H9 (cell line): Measurements from ENCODE around the gene MSI1. TPM values are rescaled to one million over a fixed set of nuclear protein-coding genes. Genes with fewer than 3 reads are reported as not detected.
A peak's percentile ranks its signal among the peaks of the same experiment; 100 is the strongest.

Source experiments
- DNase-seq: peaks from one replicate; pipeline ENCODE4 v3.0.0-alpha.2; 2017
- H2AFZ ChIP-seq: one replicate; pipeline ENCODE4 v1.6.1; 2013; ENCODE audit warnings: mild to moderate bottlenecking, low read length, control low read depth, moderate library complexity
- H2AK5ac ChIP-seq: 2 replicates; pipeline ENCODE4 v1.6.1; 2013; ENCODE audit warnings: low read length, control low read depth, mixed read lengths; ENCODE audit not compliant: insufficient read length
- H2BK120ac ChIP-seq: one replicate; pipeline ENCODE4 v1.6.1; 2013; ENCODE audit warnings: low read depth, mild to moderate bottlenecking, low read length, control low read depth, inconsistent platforms; ENCODE audit not compliant: poor library complexity, severe bottlenecking
- H2BK12ac ChIP-seq: 2 replicates; pipeline ENCODE4 v1.6.1; 2013; ENCODE audit warnings: low read length, control low read depth, mixed read lengths, low read depth; ENCODE audit not compliant: insufficient read length
- H2BK15ac ChIP-seq: 2 replicates; pipeline ENCODE4 v1.6.1; 2013; ENCODE audit warnings: low read depth, low read length, control low read depth
- H2BK20ac ChIP-seq: one replicate; pipeline ENCODE4 v1.6.1; 2013; ENCODE audit warnings: low read depth, mild to moderate bottlenecking, low read length, control low read depth, inconsistent platforms; ENCODE audit not compliant: poor library complexity, severe bottlenecking
- H2BK5ac ChIP-seq: 2 replicates; pipeline ENCODE4 v1.6.1; 2013; ENCODE audit warnings: low read length, control low read depth, mixed read lengths; ENCODE audit not compliant: insufficient read length
- H3K14ac ChIP-seq: 2 replicates; pipeline ENCODE4 v1.6.1; 2013; ENCODE audit warnings: low read length, control low read depth; ENCODE audit not compliant: insufficient read depth
- H3K18ac ChIP-seq: 2 replicates; pipeline ENCODE4 v1.6.1; 2013; ENCODE audit warnings: low read depth, mild to moderate bottlenecking, mixed read lengths, low read length, control low read depth; ENCODE audit not compliant: insufficient read length
- H3K23ac ChIP-seq: 2 replicates; pipeline ENCODE4 v1.6.1; 2013; ENCODE audit warnings: low read length, control low read depth, mixed read lengths, low read depth; ENCODE audit not compliant: insufficient read length
- H3K23me2 ChIP-seq: 2 replicates; pipeline ENCODE4 v1.6.1; 2013; ENCODE audit warnings: low read depth, mild to moderate bottlenecking, mixed read lengths, low read length, control low read depth; ENCODE audit not compliant: insufficient read length, poor library complexity, severe bottlenecking
- H3K27ac ChIP-seq: 2 replicates; pipeline ENCODE4 v1.5.1; 2013; ENCODE audit warnings: low read length, control low read depth, mixed read lengths, low read depth; ENCODE audit not compliant: insufficient read length
- H3K27me3 ChIP-seq: 2 replicates; pipeline ENCODE4 v1.6.1; 2013; ENCODE audit warnings: low read length, control low read depth, inconsistent platforms; ENCODE audit not compliant: insufficient read depth
- H3K4ac ChIP-seq: 2 replicates; pipeline ENCODE4 v1.6.1; 2013; ENCODE audit warnings: low read depth, mild to moderate bottlenecking, control low read depth, inconsistent platforms, low read length, moderate library complexity
- H3K4me1 ChIP-seq: 2 replicates; pipeline ENCODE4 v1.6.1; 2013; ENCODE audit warnings: low read length, control low read depth, inconsistent platforms; ENCODE audit not compliant: insufficient read depth
- H3K4me2 ChIP-seq: 2 replicates; pipeline ENCODE4 v1.6.1; 2013; ENCODE audit warnings: low read length, control low read depth, mixed read lengths; ENCODE audit not compliant: insufficient read length, insufficient read depth
- H3K56ac ChIP-seq: 2 replicates; pipeline ENCODE4 v1.6.1; 2013; ENCODE audit warnings: low read depth, mild to moderate bottlenecking, mixed read lengths, low read length, control low read depth; ENCODE audit not compliant: insufficient read length
- H3K79me1 ChIP-seq: 2 replicates; pipeline ENCODE4 v1.6.1; 2013; ENCODE audit warnings: low read depth, mild to moderate bottlenecking, moderate library complexity, low read length, control low read depth, inconsistent platforms; ENCODE audit not compliant: insufficient read depth, poor library complexity, severe bottlenecking
- H3K79me2 ChIP-seq: 2 replicates; pipeline ENCODE4 v1.6.1; 2013; ENCODE audit warnings: low read length, control low read depth, inconsistent platforms; ENCODE audit not compliant: insufficient read depth
- H3K9ac ChIP-seq: 2 replicates; pipeline ENCODE4 v1.6.1; 2013; ENCODE audit warnings: low read length, control low read depth, mixed read lengths; ENCODE audit not compliant: insufficient read length; ENCODE audit errors: extremely low read depth
- H3K9me3 ChIP-seq: one replicate; pipeline ENCODE4 v1.6.1; 2013; ENCODE audit warnings: low read depth, low read length, inconsistent platforms; ENCODE audit not compliant: control insufficient read depth
- H3T11ph ChIP-seq: one replicate; pipeline ENCODE4 v1.6.1; 2013; ENCODE audit warnings: mild to moderate bottlenecking, low read length, control low read depth, inconsistent platforms
- H4K20me1 ChIP-seq: one replicate; pipeline ENCODE4 v1.6.1; 2013; ENCODE audit not compliant: control insufficient read depth, insufficient read length, insufficient read depth
- H4K5ac ChIP-seq: 2 replicates; pipeline ENCODE4 v1.6.1; 2013; ENCODE audit warnings: low read depth, mild to moderate bottlenecking, mixed read lengths, low read length, control low read depth; ENCODE audit not compliant: insufficient read length
- H4K8ac ChIP-seq: replicated peaks from 2 replicates; pipeline ENCODE4 v1.6.1; 2013; ENCODE audit warnings: low read length, control low read depth, mixed read lengths, low read depth; ENCODE audit not compliant: insufficient read length
- H4K91ac ChIP-seq: 2 replicates; pipeline ENCODE4 v1.6.1; 2013; ENCODE audit warnings: low read depth, mild to moderate bottlenecking, moderate library complexity, mixed read lengths, low read length, control low read depth; ENCODE audit not compliant: insufficient read length
- H3K27ac Mint-ChIP-seq, 3 experiments: 2 replicates in 2 of 3; 3 replicates in 1 of 3; pipeline ENCODE4 v1.8.0; 2020 to 2021; ENCODE audit warnings: mixed read lengths in 3 of 3, mild to moderate bottlenecking in 1 of 3, moderate library complexity in 1 of 3
- H3K27me3 Mint-ChIP-seq: 2 replicates; pipeline ENCODE4 v1.8.0; 2021; ENCODE audit warnings: low read depth, mild to moderate bottlenecking, moderate library complexity, mixed read lengths
- H3K36me3 Mint-ChIP-seq, 3 experiments: 2 replicates in 2 of 3; 3 replicates in 1 of 3; pipeline ENCODE4 v1.8.0; 2020 to 2021; ENCODE audit warnings: low read depth in 3 of 3, mixed read lengths in 3 of 3; ENCODE audit not compliant: insufficient read depth in 1 of 3
- H3K4me1 Mint-ChIP-seq, 2 experiments: 2 replicates each; pipeline ENCODE4 v1.8.0; 2020; ENCODE audit warnings: mixed read lengths in 2 of 2
- H3K4me3 Mint-ChIP-seq, 2 experiments: 2 replicates in 1 of 2; 3 replicates in 1 of 2; pipeline ENCODE4 v1.8.0; 2020 to 2021; ENCODE audit warnings: mild to moderate bottlenecking in 2 of 2, mixed read lengths in 2 of 2, moderate library complexity in 1 of 2
- H3K9me3 Mint-ChIP-seq, 2 experiments: 2 replicates in 1 of 2; 3 replicates in 1 of 2; pipeline ENCODE4 v1.8.0; 2020; ENCODE audit warnings: mild to moderate bottlenecking in 2 of 2, mixed read lengths in 2 of 2, moderate library complexity in 1 of 2
- CTCF ChIP-seq: fragments of 200-600 bp; sonication (generic); conservative IDR thresholded peaks from 3 replicates; pipeline ENCODE4 v1.8.0; 2021; ENCODE audit warnings: antibody characterized with exemption, mild to moderate bottlenecking
- WGBS: extraction: QIAGEN DNeasy Blood & Tissue Kit; methylation state at CpG from one replicate; pipeline ENCODE4 v1.1.7; 2013; ENCODE audit warnings: missing lambda C conversion rate, low lambda C conversion rate, mixed read lengths; ENCODE audit not compliant: insufficient read length; ENCODE audit errors: extremely low coverage; 5-methylcytosine and 5-hydroxymethylcytosine counted together
- total RNA-seq: library from RNA; stranded (reverse); gene quantifications from 2 replicates; pipeline ENCODE4 v1.2.1, GENCODE V29; 2021

MSI1 gene
- total RNA-seq, 1 experiment from 2014 or later, result 91.5 TPM

- H2AK5ac ChIP-seq, result no peak overlapping the region
- no peak for TF ChIP-seq CTCF
- peaks cover 10 to 16% of the 10 kb centered on the region in 2 experiments for H3K4me1 Mint-ChIP-seq
- 0 out of 5 replicates have a peak, but pooled peaks cover 0 to 3% of the 10 kb centered on the region in 2 experiments for H3K9me3 Mint-ChIP-seq
- no peak overlapping the region for H3K56ac ChIP-seq
- no peak overlapping the region for H3K18ac ChIP-seq
- no CpG with 5 or more reads among the region's 3 CpGs for WGBS
- H3K27me3 ChIP-seq, result no peaks in the 10 kb centered on the region
- H2BK20ac ChIP-seq, result no peak overlapping the region
- no peak overlapping the region for H4K5ac ChIP-seq
- H3K79me2 ChIP-seq, result no peaks in the 10 kb centered on the region
- no peak overlapping the region for H2AFZ ChIP-seq
- peaks cover 3% of the 10 kb centered on the region; the same call in 1 of the 2 replicates for H3K4me1 ChIP-seq
- no peak overlapping the region for H3K14ac ChIP-seq
- H4K20me1 ChIP-seq, result no peaks in the 10 kb centered on the region
- H3K79me1 ChIP-seq, result no peaks in the 10 kb centered on the region
- DNase-seq, result no peak
- H4K8ac ChIP-seq, result no peak overlapping the region
- H3K36me3 Mint-ChIP-seq, result peaks cover 0 to 2% (median 0%) of the 10 kb centered on the region in 3 experiments; a peak in 1 of 7 replicates
- no peak overlapping the region for H3K4me3 Mint-ChIP-seq
- no peak overlapping the region for H2BK12ac ChIP-seq
- H2BK120ac ChIP-seq, result no peak overlapping the region
- H3K9ac ChIP-seq, result no peak overlapping the region
- H4K91ac ChIP-seq, result no peak overlapping the region
- H3K9me3 ChIP-seq, result no peaks in the 10 kb centered on the region
- H3K23ac ChIP-seq, result no peak overlapping the region
- H3K4me2 ChIP-seq, result no peak overlapping the region
- H3K27ac Mint-ChIP-seq, result peak overlapping the region in 1 of 3 experiments; percentile 43; a peak in 1 of 7 replicates
- no peak overlapping the region for H3K4ac ChIP-seq
- peaks cover 2% of the 10 kb centered on the region for H3K27me3 Mint-ChIP-seq
- no peaks in the 10 kb centered on the region for H3K23me2 ChIP-seq
- no peak overlapping the region for H3K27ac ChIP-seq
- H2BK15ac ChIP-seq, result no peak overlapping the region
- H2BK5ac ChIP-seq, result no peak overlapping the region
- H3T11ph ChIP-seq, result no peak overlapping the region
Observed at GRCh38 chr12:120406069-120406468, 37.1 kb upstream of the MSI1 start.
